OCI-LY7 (cell line): ENCODE data around the gene KRCC1. TPM values are rescaled to one million over a fixed set of nuclear protein-coding genes. Genes with fewer than 3 reads are reported as not detected.
"Not testable (repeated sequence)": the region's sequence is repeated elsewhere in the genome, so short reads cannot be mapped to it uniquely, and the experiment has no call there.

Experiments
- BruUV-seq: library from RNA; stranded (reverse); fragments of 400-500 nt; replicated peaks from 2 replicates; lab custom pipeline; 2021; lab: Mats Ljungman, UMichigan
- CTCF ChIA-PET: fragments of 300-600 bp; sonication (Branson Sonifier 250); formaldehyde crosslinking; loops from one replicate; lab custom pipeline; 2022; ENCODE audit warnings: antibody characterized with exemption; ENCODE audit not compliant: unreplicated experiment; lab: Charles Lee
- POLR2A ChIA-PET: fragments of 300-600 bp; sonication (Branson Sonifier 250); formaldehyde crosslinking; loops from one replicate; lab custom pipeline; 2022; ENCODE audit warnings: antibody characterized with exemption; lab: Charles Lee
- DNase-seq: peaks from one replicate; pipeline ENCODE4 v3.0.0-alpha.2; 2015; ENCODE audit warnings: low spot score
- H2AFZ ChIP-seq: fragments of 200-600 bp; sonication (generic), shearing (Covaris generic); 2 replicates; pipeline ENCODE4 v1.6.1; 2014; ENCODE audit warnings: mild to moderate bottlenecking, antibody characterized with exemption, low read length, moderate library complexity
- H3K27ac ChIP-seq: fragments of 200-600 bp; sonication (generic); 2 replicates; pipeline ENCODE4 v1.5.1; 2014; ENCODE audit warnings: mixed run types, low read depth, mild to moderate bottlenecking, moderate library complexity, low read length, inconsistent platforms; ENCODE audit not compliant: poor library complexity, severe bottlenecking
- H3K36me3 ChIP-seq: fragments of 200-600 bp; sonication (generic); 2 replicates; pipeline ENCODE4 v1.6.1; 2014; ENCODE audit warnings: mild to moderate bottlenecking, antibody characterized with exemption, low read length, moderate library complexity, mixed read lengths; ENCODE audit not compliant: insufficient read depth
- H3K4me1 ChIP-seq: fragments of 200-600 bp; sonication (generic); 2 replicates; pipeline ENCODE4 v1.5.1; 2014; ENCODE audit warnings: mild to moderate bottlenecking, low read length; ENCODE audit not compliant: insufficient read depth, poor library complexity, severe bottlenecking
- H3K4me2 ChIP-seq: fragments of 200-600 bp; sonication (generic); 2 replicates; pipeline ENCODE4 v1.6.1; 2014; ENCODE audit warnings: mild to moderate bottlenecking, low read length
- H3K4me3 ChIP-seq: fragments of 200-600 bp; sonication (generic); 2 replicates; pipeline ENCODE4 v1.5.1; 2014; ENCODE audit warnings: mild to moderate bottlenecking, low read depth, low read length; ENCODE audit not compliant: poor library complexity, severe bottlenecking
- H3K79me2 ChIP-seq: fragments of 200-600 bp; sonication (generic); 2 replicates; pipeline ENCODE4 v1.6.1; 2016; ENCODE audit warnings: low read depth, mild to moderate bottlenecking, low read length, moderate library complexity, mixed read lengths; ENCODE audit not compliant: insufficient read depth
- H3K9me2 ChIP-seq: fragments of 200-600 bp; sonication (generic); 2 replicates; pipeline ENCODE4 v1.6.1; 2016; ENCODE audit warnings: mild to moderate bottlenecking, low read length, mixed read lengths; ENCODE audit not compliant: insufficient read depth
- H3K9me3 ChIP-seq: fragments of 200-600 bp; sonication (generic); 2 replicates; pipeline ENCODE4 v1.6.1; 2014; ENCODE audit warnings: mild to moderate bottlenecking, mixed run types, low read length, mixed read lengths
- H4K20me1 ChIP-seq: fragments of 200-600 bp; sonication (generic); 2 replicates; pipeline ENCODE4 v1.6.1; 2014; ENCODE audit warnings: mild to moderate bottlenecking, antibody characterized with exemption, low read length, moderate library complexity, mixed read lengths; ENCODE audit not compliant: insufficient read depth
- EZH2phosphoT487 ChIP-seq: fragments of 200-600 bp; sonication (generic); IDR thresholded peaks from 2 replicates; pipeline ENCODE4 v1.6.1; 2018; ENCODE audit warnings: low read depth, borderline replicate concordance, mild to moderate bottlenecking, mixed run types, antibody characterized with exemption, low read length, moderate library complexity, mixed read lengths
- intact Hi-C: fragments of 100-400 bp; cut with micrococcal nuclease; formaldehyde crosslinking; loops from one replicate; pipeline ENCODE4 v1.10.0; 2022; ENCODE audit not compliant: unreplicated experiment
- total RNA-seq, 2 experiments: library from RNA; depleted of rRNA in 1 of 2; stranded (reverse); fragments of >200 nt in 1 of 2; shearing (Covaris generic) in 1 of 2; gene quantifications; 2 replicates each; pipeline ENCODE4 v1.2.3, GENCODE V29; 2014 to 2022
- TF ChIP-seq, protein P1 (sequence below): fragments of 200-600 bp; sonication (generic); conservative IDR thresholded peaks from 2 replicates; pipeline ENCODE4 v1.5.1; 2014; ENCODE audit warnings: mild to moderate bottlenecking, antibody characterized with exemption, low read length, moderate library complexity, mixed read lengths

Gene KRCC1
- total RNA-seq, 2 experiments from 2014 or later: 18.7 to 31.7 TPM

DNA sequence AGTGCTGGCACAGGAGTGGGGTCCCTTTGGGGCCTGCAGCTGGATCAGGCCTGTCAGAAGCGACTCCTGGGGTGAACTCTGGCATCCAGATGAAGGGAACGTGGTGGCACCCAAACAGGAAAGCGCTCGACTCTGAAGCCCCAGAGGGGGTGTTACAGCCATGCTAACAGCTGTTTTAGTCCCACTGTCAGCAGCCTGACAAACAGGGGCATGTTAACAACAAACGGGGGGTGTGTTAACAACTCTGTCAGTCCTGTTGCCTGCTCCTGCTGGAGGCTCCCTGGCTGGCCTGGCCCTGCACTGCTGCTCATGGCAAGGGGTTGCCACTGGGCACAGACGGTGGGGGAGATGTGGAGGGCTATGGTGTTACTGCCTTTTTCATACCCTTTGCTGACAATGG is 36.7 kb downstream of the KRCC1 start:
- BruUV-seq: no TSS peak
- Histone ChIP-seq H3K4me3 (no peak overlapping the region), H3K4me2 (no peak overlapping the region), H3K27ac (no peak overlapping the region), H3K9me2 (no peaks in the 10 kb centered on the region), H3K4me1 (peaks cover 15% of the 10 kb centered on the region), H3K9me3 (no peaks in the 10 kb centered on the region; the same call in 1 of the 2 replicates), H3K79me2 (no peaks in the 10 kb centered on the region), H4K20me1 (no peaks in the 10 kb centered on the region), H3K36me3 (no peaks in the 10 kb centered on the region), H2AFZ (no peak overlapping the region)
- TF ChIP-seq, protein P1, sequence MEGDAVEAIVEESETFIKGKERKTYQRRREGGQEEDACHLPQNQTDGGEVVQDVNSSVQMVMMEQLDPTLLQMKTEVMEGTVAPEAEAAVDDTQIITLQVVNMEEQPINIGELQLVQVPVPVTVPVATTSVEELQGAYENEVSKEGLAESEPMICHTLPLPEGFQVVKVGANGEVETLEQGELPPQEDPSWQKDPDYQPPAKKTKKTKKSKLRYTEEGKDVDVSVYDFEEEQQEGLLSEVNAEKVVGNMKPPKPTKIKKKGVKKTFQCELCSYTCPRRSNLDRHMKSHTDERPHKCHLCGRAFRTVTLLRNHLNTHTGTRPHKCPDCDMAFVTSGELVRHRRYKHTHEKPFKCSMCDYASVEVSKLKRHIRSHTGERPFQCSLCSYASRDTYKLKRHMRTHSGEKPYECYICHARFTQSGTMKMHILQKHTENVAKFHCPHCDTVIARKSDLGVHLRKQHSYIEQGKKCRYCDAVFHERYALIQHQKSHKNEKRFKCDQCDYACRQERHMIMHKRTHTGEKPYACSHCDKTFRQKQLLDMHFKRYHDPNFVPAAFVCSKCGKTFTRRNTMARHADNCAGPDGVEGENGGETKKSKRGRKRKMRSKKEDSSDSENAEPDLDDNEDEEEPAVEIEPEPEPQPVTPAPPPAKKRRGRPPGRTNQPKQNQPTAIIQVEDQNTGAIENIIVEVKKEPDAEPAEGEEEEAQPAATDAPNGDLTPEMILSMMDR: no peak
- no peak for TF ChIP-seq EZH2phosphoT487
- CTCF ChIA-PET: no interaction called here
- POLR2A ChIA-PET: no interaction called here
- intact Hi-C loops: loop anchor here (5.0 kb wide), 1 partner anchor 33 kb away; no protein-coding TSS in a partner anchor
- DNase-seq: no peak

DNA sequence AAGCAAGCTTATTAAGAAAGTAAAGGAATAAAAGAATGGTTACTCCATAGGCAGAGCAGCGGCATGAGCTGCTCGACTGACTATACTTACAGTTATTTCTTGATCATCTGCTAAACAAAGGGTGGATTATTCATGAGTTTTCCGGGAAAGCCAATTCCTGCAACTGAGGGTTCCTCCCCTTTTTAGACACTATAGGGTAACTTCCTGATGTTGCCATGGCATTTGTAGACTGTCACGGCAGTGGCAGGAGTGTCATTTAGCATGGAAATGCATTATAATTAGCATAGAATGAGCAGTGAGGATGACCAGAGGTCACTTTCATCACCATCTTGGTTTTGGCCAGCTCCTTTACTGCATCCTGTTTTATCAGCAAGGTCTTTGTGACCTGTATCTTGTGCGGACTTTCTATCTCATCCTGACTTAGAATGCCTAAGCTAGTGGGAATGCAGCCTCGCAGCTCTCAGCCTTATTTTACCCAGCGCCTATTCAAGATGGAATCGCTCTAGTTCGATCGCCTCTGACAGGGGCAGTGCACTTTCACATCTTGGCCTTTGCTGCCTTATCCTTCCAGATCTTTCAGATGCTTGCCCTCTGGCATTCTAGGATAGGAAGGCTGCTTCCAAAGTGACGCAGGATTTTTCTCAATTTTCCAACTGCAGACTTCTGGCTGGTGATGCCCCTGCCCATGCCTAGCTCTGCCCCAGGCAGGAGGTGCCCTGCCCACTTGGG is 37.3 kb downstream of the KRCC1 start:
- H3K27ac ChIP-seq, H3K4me2 ChIP-seq, H2AFZ ChIP-seq, H3K4me3 ChIP-seq, POLR2A ChIA-PET, BruUV-seq, H3K36me3 ChIP-seq, H3K9me2 ChIP-seq, H3K79me2 ChIP-seq, H3K9me3 ChIP-seq, DNase-seq, H4K20me1 ChIP-seq, CTCF ChIA-PET: not testable (repeated sequence)
- H3K4me1 ChIP-seq: peaks cover 15% of the 10 kb centered on the region
- intact Hi-C loops: loop anchor here (5.0 kb wide), 1 partner anchor 34 kb away; no protein-coding TSS in a partner anchor

DNA sequence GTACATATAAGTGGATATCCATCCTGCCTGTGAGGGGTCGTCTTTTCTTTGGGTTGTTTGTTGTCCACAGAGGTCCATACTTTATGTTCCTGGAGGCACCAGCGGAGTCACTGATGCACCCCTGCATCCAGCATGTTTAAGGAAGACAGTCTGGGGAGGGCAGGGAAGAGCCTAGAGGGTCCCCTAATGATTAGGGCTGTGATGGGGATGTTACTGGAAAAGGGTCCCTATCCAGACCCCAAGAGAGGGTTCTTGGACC is 37.9 kb downstream of the KRCC1 start:
- H2AFZ ChIP-seq, H3K79me2 ChIP-seq, H4K20me1 ChIP-seq, BruUV-seq, H3K4me3 ChIP-seq, H3K36me3 ChIP-seq, H3K9me2 ChIP-seq, DNase-seq, CTCF ChIA-PET, H3K9me3 ChIP-seq, H3K27ac ChIP-seq: not testable (repeated sequence)
- peaks cover 15% of the 10 kb centered on the region for H3K4me1 ChIP-seq
- POLR2A ChIA-PET: interaction anchor here (1.3 kb wide), 1 partner anchor 18 kb away, joined by 3 read pairs; no protein-coding TSS in a partner anchor
- intact Hi-C loops: loop anchor here (5.0 kb wide), 1 partner anchor 35 kb away; no protein-coding TSS in a partner anchor
- peak overlapping the region; percentile 68; the same call in 1 of the 2 replicates for H3K4me2 ChIP-seq
